H9 (cell line): ENCODE results near the gene PLA2G12B. TPM values are rescaled to one million over a fixed set of nuclear protein-coding genes. Genes with fewer than 3 reads are reported as not detected.

Experiments used
- DNase-seq: peaks from one replicate; pipeline ENCODE4 v3.0.0-alpha.2; 2017
- H2AFZ ChIP-seq: one replicate; pipeline ENCODE4 v1.6.1; 2013; ENCODE audit warnings: mild to moderate bottlenecking, low read length, control low read depth, moderate library complexity
- H2AK5ac ChIP-seq: 2 replicates; pipeline ENCODE4 v1.6.1; 2013; ENCODE audit warnings: low read length, control low read depth, mixed read lengths; ENCODE audit not compliant: insufficient read length
- H2BK120ac ChIP-seq: one replicate; pipeline ENCODE4 v1.6.1; 2013; ENCODE audit warnings: low read depth, mild to moderate bottlenecking, low read length, control low read depth, inconsistent platforms; ENCODE audit not compliant: poor library complexity, severe bottlenecking
- H2BK12ac ChIP-seq: 2 replicates; pipeline ENCODE4 v1.6.1; 2013; ENCODE audit warnings: low read length, control low read depth, mixed read lengths, low read depth; ENCODE audit not compliant: insufficient read length
- H2BK15ac ChIP-seq: 2 replicates; pipeline ENCODE4 v1.6.1; 2013; ENCODE audit warnings: low read depth, low read length, control low read depth
- H2BK20ac ChIP-seq: one replicate; pipeline ENCODE4 v1.6.1; 2013; ENCODE audit warnings: low read depth, mild to moderate bottlenecking, low read length, control low read depth, inconsistent platforms; ENCODE audit not compliant: poor library complexity, severe bottlenecking
- H2BK5ac ChIP-seq: 2 replicates; pipeline ENCODE4 v1.6.1; 2013; ENCODE audit warnings: low read length, control low read depth, mixed read lengths; ENCODE audit not compliant: insufficient read length
- H3K14ac ChIP-seq: 2 replicates; pipeline ENCODE4 v1.6.1; 2013; ENCODE audit warnings: low read length, control low read depth; ENCODE audit not compliant: insufficient read depth
- H3K18ac ChIP-seq: 2 replicates; pipeline ENCODE4 v1.6.1; 2013; ENCODE audit warnings: low read depth, mild to moderate bottlenecking, mixed read lengths, low read length, control low read depth; ENCODE audit not compliant: insufficient read length
- H3K23ac ChIP-seq: 2 replicates; pipeline ENCODE4 v1.6.1; 2013; ENCODE audit warnings: low read length, control low read depth, mixed read lengths, low read depth; ENCODE audit not compliant: insufficient read length
- H3K23me2 ChIP-seq: 2 replicates; pipeline ENCODE4 v1.6.1; 2013; ENCODE audit warnings: low read depth, mild to moderate bottlenecking, mixed read lengths, low read length, control low read depth; ENCODE audit not compliant: insufficient read length, poor library complexity, severe bottlenecking
- H3K27ac ChIP-seq: 2 replicates; pipeline ENCODE4 v1.5.1; 2013; ENCODE audit warnings: low read length, control low read depth, mixed read lengths, low read depth; ENCODE audit not compliant: insufficient read length
- H3K27me3 ChIP-seq: 2 replicates; pipeline ENCODE4 v1.6.1; 2013; ENCODE audit warnings: low read length, control low read depth, inconsistent platforms; ENCODE audit not compliant: insufficient read depth
- H3K4ac ChIP-seq: 2 replicates; pipeline ENCODE4 v1.6.1; 2013; ENCODE audit warnings: low read depth, mild to moderate bottlenecking, control low read depth, inconsistent platforms, low read length, moderate library complexity
- H3K4me1 ChIP-seq: 2 replicates; pipeline ENCODE4 v1.6.1; 2013; ENCODE audit warnings: low read length, control low read depth, inconsistent platforms; ENCODE audit not compliant: insufficient read depth
- H3K4me2 ChIP-seq: 2 replicates; pipeline ENCODE4 v1.6.1; 2013; ENCODE audit warnings: low read length, control low read depth, mixed read lengths; ENCODE audit not compliant: insufficient read length, insufficient read depth
- H3K56ac ChIP-seq: 2 replicates; pipeline ENCODE4 v1.6.1; 2013; ENCODE audit warnings: low read depth, mild to moderate bottlenecking, mixed read lengths, low read length, control low read depth; ENCODE audit not compliant: insufficient read length
- H3K79me1 ChIP-seq: 2 replicates; pipeline ENCODE4 v1.6.1; 2013; ENCODE audit warnings: low read depth, mild to moderate bottlenecking, moderate library complexity, low read length, control low read depth, inconsistent platforms; ENCODE audit not compliant: insufficient read depth, poor library complexity, severe bottlenecking
- H3K79me2 ChIP-seq: 2 replicates; pipeline ENCODE4 v1.6.1; 2013; ENCODE audit warnings: low read length, control low read depth, inconsistent platforms; ENCODE audit not compliant: insufficient read depth
- H3K9ac ChIP-seq: 2 replicates; pipeline ENCODE4 v1.6.1; 2013; ENCODE audit warnings: low read length, control low read depth, mixed read lengths; ENCODE audit not compliant: insufficient read length; ENCODE audit errors: extremely low read depth
- H3K9me3 ChIP-seq: one replicate; pipeline ENCODE4 v1.6.1; 2013; ENCODE audit warnings: low read depth, low read length, inconsistent platforms; ENCODE audit not compliant: control insufficient read depth
- H3T11ph ChIP-seq: one replicate; pipeline ENCODE4 v1.6.1; 2013; ENCODE audit warnings: mild to moderate bottlenecking, low read length, control low read depth, inconsistent platforms
- H4K20me1 ChIP-seq: one replicate; pipeline ENCODE4 v1.6.1; 2013; ENCODE audit not compliant: control insufficient read depth, insufficient read length, insufficient read depth
- H4K5ac ChIP-seq: 2 replicates; pipeline ENCODE4 v1.6.1; 2013; ENCODE audit warnings: low read depth, mild to moderate bottlenecking, mixed read lengths, low read length, control low read depth; ENCODE audit not compliant: insufficient read length
- H4K8ac ChIP-seq: replicated peaks from 2 replicates; pipeline ENCODE4 v1.6.1; 2013; ENCODE audit warnings: low read length, control low read depth, mixed read lengths, low read depth; ENCODE audit not compliant: insufficient read length
- H4K91ac ChIP-seq: 2 replicates; pipeline ENCODE4 v1.6.1; 2013; ENCODE audit warnings: low read depth, mild to moderate bottlenecking, moderate library complexity, mixed read lengths, low read length, control low read depth; ENCODE audit not compliant: insufficient read length
- H3K27ac Mint-ChIP-seq, 3 experiments: 2 replicates in 2 of 3; 3 replicates in 1 of 3; pipeline ENCODE4 v1.8.0; 2020 to 2021; ENCODE audit warnings: mixed read lengths in 3 of 3, mild to moderate bottlenecking in 1 of 3, moderate library complexity in 1 of 3
- H3K27me3 Mint-ChIP-seq: 2 replicates; pipeline ENCODE4 v1.8.0; 2021; ENCODE audit warnings: low read depth, mild to moderate bottlenecking, moderate library complexity, mixed read lengths
- H3K36me3 Mint-ChIP-seq, 3 experiments: 2 replicates in 2 of 3; 3 replicates in 1 of 3; pipeline ENCODE4 v1.8.0; 2020 to 2021; ENCODE audit warnings: low read depth in 3 of 3, mixed read lengths in 3 of 3; ENCODE audit not compliant: insufficient read depth in 1 of 3
- H3K4me1 Mint-ChIP-seq, 2 experiments: 2 replicates each; pipeline ENCODE4 v1.8.0; 2020; ENCODE audit warnings: mixed read lengths in 2 of 2
- H3K4me3 Mint-ChIP-seq, 2 experiments: 2 replicates in 1 of 2; 3 replicates in 1 of 2; pipeline ENCODE4 v1.8.0; 2020 to 2021; ENCODE audit warnings: mild to moderate bottlenecking in 2 of 2, mixed read lengths in 2 of 2, moderate library complexity in 1 of 2
- H3K9me3 Mint-ChIP-seq, 2 experiments: 2 replicates in 1 of 2; 3 replicates in 1 of 2; pipeline ENCODE4 v1.8.0; 2020; ENCODE audit warnings: mild to moderate bottlenecking in 2 of 2, mixed read lengths in 2 of 2, moderate library complexity in 1 of 2
- total RNA-seq: library from RNA; stranded (reverse); gene quantifications from 2 replicates; pipeline ENCODE4 v1.2.1, GENCODE V29; 2021
- TF ChIP-seq, protein P1 (sequence below): fragments of 200-600 bp; sonication (generic); conservative IDR thresholded peaks from 3 replicates; pipeline ENCODE4 v1.8.0; 2021; ENCODE audit warnings: antibody characterized with exemption, mild to moderate bottlenecking

The PLA2G12B gene
- total RNA-seq, 1 experiment from 2014 or later: not detected

DNA sequence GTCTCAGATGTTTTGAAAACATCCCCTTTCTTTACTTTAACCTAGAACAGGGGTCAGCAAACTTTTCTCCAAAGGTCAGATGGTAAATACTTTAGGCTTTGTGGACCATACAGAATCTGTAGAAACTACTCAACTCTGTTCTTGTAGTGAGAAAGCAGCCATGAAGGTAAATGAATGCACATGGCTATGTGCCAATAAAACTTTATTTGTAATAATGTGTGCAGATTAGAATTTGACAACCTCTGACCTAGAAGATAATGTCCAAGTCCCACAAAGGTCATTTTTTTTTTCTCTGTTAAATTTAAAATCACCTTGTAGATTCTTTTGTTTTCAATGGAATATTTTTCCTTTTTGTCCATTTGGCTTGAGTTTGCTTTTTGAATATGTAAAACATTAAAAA, 43.9 kb downstream of the PLA2G12B start:
- Histone ChIP-seq H3K4me2 (no peak overlapping the region), H4K20me1 (no peaks in the 10 kb centered on the region), H2BK20ac (no peak overlapping the region), H3K14ac (no peak overlapping the region), H3K79me1 (no peaks in the 10 kb centered on the region), H3K9ac (no peak overlapping the region), H2BK15ac (no peak overlapping the region), H3K27me3 (no peaks in the 10 kb centered on the region), H2BK120ac (no peak overlapping the region), H3T11ph (no peak overlapping the region), H3K9me3 (no peaks in the 10 kb centered on the region), H3K4me1 (peaks cover 9% of the 10 kb centered on the region; the same call in 1 of the 2 replicates), H2BK5ac (no peak overlapping the region), H3K23me2 (no peaks in the 10 kb centered on the region), H3K79me2 (no peaks in the 10 kb centered on the region; the same call in 1 of the 2 replicates), H3K18ac (no peak overlapping the region), H4K8ac (no peak overlapping the region), H2AK5ac (no peak overlapping the region), H2BK12ac (no peak overlapping the region), H3K23ac (no peak overlapping the region), H3K4ac (no peak overlapping the region), H2AFZ (no peak overlapping the region), H4K5ac (no peak overlapping the region), H3K56ac (no peak overlapping the region), H4K91ac (no peak overlapping the region), H3K27ac (no peak overlapping the region)
- no peak overlapping the region for H3K4me3 Mint-ChIP-seq
- no peaks in the 10 kb centered on the region for H3K36me3 Mint-ChIP-seq
- peaks cover 8 to 10% of the 10 kb centered on the region in 2 experiments for H3K4me1 Mint-ChIP-seq
- no peaks in the 10 kb centered on the region for H3K27me3 Mint-ChIP-seq
- DNase-seq: no peak
- H3K9me3 Mint-ChIP-seq: no peaks in the 10 kb centered on the region
- no peak overlapping the region for H3K27ac Mint-ChIP-seq
- TF ChIP-seq, protein P1, sequence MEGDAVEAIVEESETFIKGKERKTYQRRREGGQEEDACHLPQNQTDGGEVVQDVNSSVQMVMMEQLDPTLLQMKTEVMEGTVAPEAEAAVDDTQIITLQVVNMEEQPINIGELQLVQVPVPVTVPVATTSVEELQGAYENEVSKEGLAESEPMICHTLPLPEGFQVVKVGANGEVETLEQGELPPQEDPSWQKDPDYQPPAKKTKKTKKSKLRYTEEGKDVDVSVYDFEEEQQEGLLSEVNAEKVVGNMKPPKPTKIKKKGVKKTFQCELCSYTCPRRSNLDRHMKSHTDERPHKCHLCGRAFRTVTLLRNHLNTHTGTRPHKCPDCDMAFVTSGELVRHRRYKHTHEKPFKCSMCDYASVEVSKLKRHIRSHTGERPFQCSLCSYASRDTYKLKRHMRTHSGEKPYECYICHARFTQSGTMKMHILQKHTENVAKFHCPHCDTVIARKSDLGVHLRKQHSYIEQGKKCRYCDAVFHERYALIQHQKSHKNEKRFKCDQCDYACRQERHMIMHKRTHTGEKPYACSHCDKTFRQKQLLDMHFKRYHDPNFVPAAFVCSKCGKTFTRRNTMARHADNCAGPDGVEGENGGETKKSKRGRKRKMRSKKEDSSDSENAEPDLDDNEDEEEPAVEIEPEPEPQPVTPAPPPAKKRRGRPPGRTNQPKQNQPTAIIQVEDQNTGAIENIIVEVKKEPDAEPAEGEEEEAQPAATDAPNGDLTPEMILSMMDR: no peak
